ENCODE results near the gene ZNF311. TPM values are rescaled to one million over a fixed set of nuclear protein-coding genes. Genes with fewer than 3 reads are reported as not detected.
A peak's percentile ranks its signal among the peaks of the same experiment; 100 is the strongest.
"Not testable (repeated sequence)": the region's sequence is repeated elsewhere in the genome, so short reads cannot be mapped to it uniquely, and the experiment has no call there.

Gene ZNF311
- total and polyA plus RNA-seq, 7 donors = 0.28 to 1.4 (median 0.73) TPM

DNA sequence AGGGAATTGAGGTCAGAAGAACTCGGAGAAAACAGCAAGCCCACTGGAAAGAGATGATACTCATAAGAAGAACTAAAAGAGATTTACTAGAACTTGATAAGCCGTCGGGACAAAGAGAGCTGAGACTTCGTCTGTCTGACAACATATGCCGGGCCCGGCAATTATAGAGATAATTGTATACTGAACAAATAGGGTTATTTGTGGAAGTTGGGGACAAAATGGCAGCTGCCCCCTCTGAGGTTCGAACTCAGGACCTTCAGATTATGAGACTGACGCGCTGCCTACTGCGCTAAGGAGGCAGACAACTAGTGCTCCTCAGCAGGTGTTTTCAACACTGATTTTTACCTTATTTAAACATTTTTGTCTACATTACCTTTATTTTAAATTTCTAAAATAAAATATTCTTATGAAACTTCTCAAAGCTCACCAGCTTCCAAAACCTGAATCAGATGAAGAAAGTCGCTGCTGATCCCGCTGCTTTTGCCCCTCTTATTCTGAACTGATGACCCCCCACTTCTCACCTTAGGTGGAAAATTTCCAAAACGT is 52.0 kb downstream of the ZNF311 start:
- peaks cover 0 to 11% (median 8%) of the 10 kb centered on the region in 4 donors for H3K4me1 ChIP-seq
- no peak overlapping the region for H3K27ac ChIP-seq
- TF ChIP-seq POLR2A (IDR thresholded peaks at IDR 0.05) = no peak
- no peak for TF ChIP-seq POLR2AphosphoS5 (IDR thresholded peaks at IDR 0.05)
- TF ChIP-seq EP300 (IDR thresholded peaks at IDR 0.05) = no peak
- TF ChIP-seq, protein P1, sequence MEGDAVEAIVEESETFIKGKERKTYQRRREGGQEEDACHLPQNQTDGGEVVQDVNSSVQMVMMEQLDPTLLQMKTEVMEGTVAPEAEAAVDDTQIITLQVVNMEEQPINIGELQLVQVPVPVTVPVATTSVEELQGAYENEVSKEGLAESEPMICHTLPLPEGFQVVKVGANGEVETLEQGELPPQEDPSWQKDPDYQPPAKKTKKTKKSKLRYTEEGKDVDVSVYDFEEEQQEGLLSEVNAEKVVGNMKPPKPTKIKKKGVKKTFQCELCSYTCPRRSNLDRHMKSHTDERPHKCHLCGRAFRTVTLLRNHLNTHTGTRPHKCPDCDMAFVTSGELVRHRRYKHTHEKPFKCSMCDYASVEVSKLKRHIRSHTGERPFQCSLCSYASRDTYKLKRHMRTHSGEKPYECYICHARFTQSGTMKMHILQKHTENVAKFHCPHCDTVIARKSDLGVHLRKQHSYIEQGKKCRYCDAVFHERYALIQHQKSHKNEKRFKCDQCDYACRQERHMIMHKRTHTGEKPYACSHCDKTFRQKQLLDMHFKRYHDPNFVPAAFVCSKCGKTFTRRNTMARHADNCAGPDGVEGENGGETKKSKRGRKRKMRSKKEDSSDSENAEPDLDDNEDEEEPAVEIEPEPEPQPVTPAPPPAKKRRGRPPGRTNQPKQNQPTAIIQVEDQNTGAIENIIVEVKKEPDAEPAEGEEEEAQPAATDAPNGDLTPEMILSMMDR (IDR thresholded peaks at IDR 0.05) = no peak
- peak overlapping the region in 3 of 4 donors; percentile 2 to 22 (median 11) for H3K4me3 ChIP-seq
- no peaks in the 10 kb centered on the region for H3K36me3 ChIP-seq
- no peaks in the 10 kb centered on the region for H3K9me3 ChIP-seq
- peaks cover 0 to 17% (median 0%) of the 10 kb centered on the region in 3 donors for H3K27me3 ChIP-seq
- intact Hi-C loops (cut with DNase I) = no loop called here
- 14 to 19% methylated on average over 13 of the region's 13 CpGs for WGBS, 2 donors
- DNase-seq = no peak

DNA sequence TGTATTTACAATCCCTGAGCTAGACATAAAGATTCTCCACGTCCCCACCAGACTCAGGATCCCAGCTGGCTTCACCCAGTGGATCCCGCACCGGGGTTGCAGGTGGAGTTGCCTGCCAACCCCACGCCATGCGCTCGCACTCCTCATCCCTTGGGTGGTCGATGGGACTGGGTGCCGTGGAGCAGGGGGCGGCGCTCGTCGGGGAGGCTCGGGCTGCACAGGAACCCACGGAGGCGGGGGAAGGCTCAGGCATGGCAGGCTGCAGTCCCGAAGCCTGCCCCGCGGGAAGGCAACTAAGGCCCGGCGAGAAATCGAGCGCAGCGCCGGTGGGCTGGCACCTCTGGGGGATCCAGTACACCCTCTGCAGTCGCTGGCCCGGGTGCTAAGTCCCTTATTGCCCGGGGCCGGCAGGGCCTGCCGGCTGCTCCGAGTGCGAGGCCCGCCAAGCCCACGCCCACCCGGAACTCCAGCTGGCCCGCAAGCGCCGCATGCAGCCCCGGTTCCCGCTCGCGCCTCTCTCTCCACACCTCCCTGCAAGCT is 55.4 kb downstream of the ZNF311 start:
- peaks cover 0 to 15% (median 0%) of the 10 kb centered on the region in 3 donors for H3K27me3 ChIP-seq
- H3K27ac ChIP-seq; H3K9me3 ChIP-seq; DNase-seq; H3K4me3 ChIP-seq; H3K36me3 ChIP-seq; intact Hi-C loops (cut with DNase I): not testable (repeated sequence)
- WGBS, 2 donors = 96 to 97% methylated on average over 41 of the region's 41 CpGs
- H3K4me1 ChIP-seq = peaks cover 0 to 11% (median 8%) of the 10 kb centered on the region in 4 donors

DNA sequence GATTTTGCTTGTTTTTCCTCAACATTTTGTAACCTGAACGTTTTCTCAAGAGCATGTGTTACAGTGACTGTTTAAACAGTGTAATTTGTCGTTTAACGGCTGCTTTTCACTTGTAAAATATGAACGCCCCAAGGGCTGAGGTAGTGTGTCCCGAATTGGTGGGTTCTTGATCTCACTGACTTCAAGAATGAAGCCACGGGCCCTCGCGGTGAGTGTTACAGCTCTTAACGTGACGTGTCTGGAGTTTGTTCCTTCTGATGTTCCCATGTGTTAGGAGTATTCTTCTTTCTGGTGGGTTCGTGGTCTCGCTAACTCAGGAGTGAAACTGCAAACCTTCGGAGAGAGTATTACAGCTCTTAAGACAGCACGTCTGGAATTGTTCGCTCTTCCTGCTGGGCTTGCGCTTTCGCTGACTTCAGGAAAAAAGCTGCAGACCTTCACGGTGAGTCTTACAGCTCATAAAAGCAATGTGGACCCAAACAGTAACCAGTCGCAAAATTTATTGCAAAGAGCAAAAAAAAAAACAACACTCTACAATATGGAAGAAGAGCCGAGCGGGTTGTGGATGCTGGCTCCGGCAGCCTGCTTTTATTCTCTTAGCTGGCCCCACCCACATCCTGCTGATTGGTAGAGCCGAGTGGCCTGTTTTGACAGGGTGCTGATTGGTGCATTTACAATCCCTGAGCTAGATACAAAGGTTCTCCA is 56.2 kb downstream of the ZNF311 start:
- Histone ChIP-seq H3K27ac (no peak overlapping the region), H3K27me3 (peaks cover 0 to 8% (median 0%) of the 10 kb centered on the region in 3 donors), H3K36me3 (no peaks in the 10 kb centered on the region), H3K4me1 (peaks cover 0 to 10% (median 6%) of the 10 kb centered on the region in 4 donors), H3K9me3 (no peaks in the 10 kb centered on the region), H3K4me3 (peak overlapping the region in 2 of 4 donors; percentile 8 to 25)
- DNase-seq = no peak
- no peak for TF ChIP-seq POLR2AphosphoS5 (IDR thresholded peaks at IDR 0.05)
- TF ChIP-seq EP300 (IDR thresholded peaks at IDR 0.05) = no peak
- TF ChIP-seq, protein P1 (IDR thresholded peaks at IDR 0.05) = no peak
- no peak for TF ChIP-seq POLR2A (IDR thresholded peaks at IDR 0.05)
- intact Hi-C loops (cut with DNase I) = no loop called here
- WGBS, 2 donors = 79 to 86% methylated on average over 23 of the region's 23 CpGs

GRCh38 chr6:28947831-28948270 is 57.3 kb downstream of the ZNF311 start:
- H3K4me1 ChIP-seq = peaks cover 0 to 10% (median 4%) of the 10 kb centered on the region in 4 donors
- no peaks in the 10 kb centered on the region for H3K27me3 ChIP-seq
- no peaks in the 10 kb centered on the region for H3K9me3 ChIP-seq
- WGBS, 2 donors = 27 to 70% methylated on average over 1 of the region's 1 CpG
- TF ChIP-seq, protein P1 (IDR thresholded peaks at IDR 0.05) = no peak
- TF ChIP-seq EP300 (IDR thresholded peaks at IDR 0.05) (no peak), POLR2A (IDR thresholded peaks at IDR 0.05) (no peak)
- no peak for DNase-seq
- H3K27ac ChIP-seq = no peak overlapping the region
- intact Hi-C loops (cut with DNase I) = no loop called here
- no peak overlapping the region for H3K4me3 ChIP-seq
- H3K36me3 ChIP-seq = no peaks in the 10 kb centered on the region

DNA sequence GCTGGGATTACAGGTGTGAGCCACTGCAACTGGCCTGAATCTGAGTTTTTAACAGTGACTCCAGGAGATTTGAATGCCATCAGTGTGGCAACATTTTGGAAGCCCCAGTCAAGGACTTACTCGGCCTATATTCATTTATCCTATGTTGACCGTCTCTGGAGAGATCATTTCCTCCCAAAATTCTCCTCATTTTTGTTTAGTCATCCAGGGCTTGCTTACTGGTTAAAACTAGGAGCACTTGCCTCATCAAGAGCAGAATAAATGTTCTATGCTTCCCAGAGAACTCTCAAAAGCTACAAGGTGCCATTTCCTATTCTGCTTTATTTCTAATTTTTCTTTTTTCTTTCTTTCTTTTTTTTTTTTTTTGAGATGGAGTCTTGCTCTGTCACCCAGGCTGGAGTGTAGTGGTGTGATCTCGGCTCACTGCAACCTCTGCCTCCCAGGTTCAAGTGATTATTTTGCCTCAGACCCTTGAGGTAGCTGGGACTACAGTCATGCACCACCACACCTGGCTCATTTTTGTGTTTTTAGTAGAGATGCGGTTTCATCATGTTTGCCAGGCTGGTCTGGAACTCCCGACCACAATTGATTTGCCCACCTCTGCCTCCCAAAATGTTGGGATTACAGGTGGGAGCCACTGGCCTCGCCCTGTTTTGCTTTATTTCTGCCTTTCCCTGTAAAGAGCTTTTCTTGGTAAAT is 57.9 kb downstream of the ZNF311 start:
- no peak for DNase-seq
- WGBS, 2 donors = 84 to 85% methylated on average over 6 of the region's 6 CpGs
- intact Hi-C loops (cut with DNase I) = no loop called here
- Histone ChIP-seq H3K4me3 (no peak overlapping the region), H3K36me3 (no peaks in the 10 kb centered on the region), H3K27me3 (no peaks in the 10 kb centered on the region), H3K9me3 (no peaks in the 10 kb centered on the region), H3K4me1 (peaks cover 0 to 11% (median 5%) of the 10 kb centered on the region in 4 donors), H3K27ac (no peak overlapping the region)
- TF ChIP-seq POLR2AphosphoS5 (IDR thresholded peaks at IDR 0.05) (no peak), EP300 (IDR thresholded peaks at IDR 0.05) (no peak), POLR2A (IDR thresholded peaks at IDR 0.05) (no peak)
- TF ChIP-seq, protein P1 (IDR thresholded peaks at IDR 0.05) = no peak

Data from sigmoid colon (tissue), 7 donors.